ENCODE results near the gene ORMDL2.

ORMDL2 gene

GRCh38 chr12:55822228-55822627 is 4.4 kb downstream of the ORMDL2 start:
- TF ChIP-seq CTCF (IDR thresholded peaks at IDR 0.05; ENCODE audit: low read depth, low read length, missing control alignments) = peak; percentile 34
- in situ Hi-C loops (cut with HindIII; ENCODE audit: low sequenced_read_pairs) = no loop called here
- H3K4me3 ChIP-seq (ENCODE audit: low read depth, low read length) = no peak overlapping the region
- no peak for DNase-seq (ENCODE audit: low read depth)

GRCh38 chr12:55823419-55823818 is 5.6 kb downstream of the ORMDL2 start:
- in situ Hi-C loops (cut with HindIII; ENCODE audit: low sequenced_read_pairs) = no loop called here
- H3K4me3 ChIP-seq (ENCODE audit: low read depth, low read length) = no peak overlapping the region
- DNase-seq (ENCODE audit: low read depth) = no peak
- TF ChIP-seq CTCF (IDR thresholded peaks at IDR 0.05; ENCODE audit: low read depth, low read length, missing control alignments) = no peak

- no peak for TF ChIP-seq CTCF (IDR thresholded peaks at IDR 0.05; ENCODE audit: low read depth, low read length, missing control alignments)
- H3K4me3 ChIP-seq (ENCODE audit: low read depth, low read length) = no peak overlapping the region
- in situ Hi-C loops (cut with HindIII; ENCODE audit: low sequenced_read_pairs) = no loop called here
- no peak for DNase-seq (ENCODE audit: low read depth)
These were observed 6.9 kb downstream of the ORMDL2 start for GRCh38 chr12:55824726-55825125.

- no peak for TF ChIP-seq CTCF (IDR thresholded peaks at IDR 0.05; ENCODE audit: low read depth, low read length, missing control alignments)
- peak overlapping the region; percentile 4 for H3K4me3 ChIP-seq (ENCODE audit: low read depth, low read length)
- in situ Hi-C loops (cut with HindIII; ENCODE audit: low sequenced_read_pairs) = no loop called here
- no peak for DNase-seq (ENCODE audit: low read depth)
These were observed 10.0 kb downstream of the ORMDL2 start for GRCh38 chr12:55827806-55828205.

GRCh38 chr12:55828357-55828756 is 10.5 kb downstream of the ORMDL2 start:
- no peak for TF ChIP-seq CTCF (IDR thresholded peaks at IDR 0.05; ENCODE audit: low read depth, low read length, missing control alignments)
- peak overlapping the region; percentile 98 for H3K4me3 ChIP-seq (ENCODE audit: low read depth, low read length)
- in situ Hi-C loops (cut with HindIII; ENCODE audit: low sequenced_read_pairs) = no loop called here
- DNase-seq (ENCODE audit: low read depth) = no peak

GRCh38 chr12:55829967-55830600 is 12.2 kb downstream of the ORMDL2 start:
- no peak for TF ChIP-seq CTCF (IDR thresholded peaks at IDR 0.05; ENCODE audit: low read depth, low read length, missing control alignments)
- peak overlapping the region; percentile 98 for H3K4me3 ChIP-seq (ENCODE audit: low read depth, low read length)
- no peak for DNase-seq (ENCODE audit: low read depth)
- in situ Hi-C loops (cut with HindIII; ENCODE audit: low sequenced_read_pairs) = no loop called here

All from astrocyte of the cerebellum (primary cell).